GM21390 (cell line): ENCODE measurements around the gene SF3A1.
A peak's percentile ranks its signal among the peaks of the same experiment; 100 is the strongest.
"Not testable (repeated sequence)": the region's sequence is repeated elsewhere in the genome, so short reads cannot be mapped to it uniquely, and the experiment has no call there.

Source experiments
- ATAC-seq: cut with Tn5 transposase; IDR thresholded peaks from one replicate; pipeline ENCODE4 v1.9.1; 2021; ENCODE audit not compliant: unreplicated experiment

Gene SF3A1

GRCh38 chr22:30356449-30357235, at the start of gene SF3A1, which contains the start of gene CCDC157:
Gene SF3A1 (minus strand): TSS chr22:30356894. CDS start chr22:30356792, 102 bp downstream.
Gene CCDC157 (plus strand): TSS chr22:30357007. CDS start chr22:30366001, 8,994 bp downstream.
- ATAC-seq, result peak; percentile 88

GRCh38 chr22:30406400-30406799, 49.7 kb upstream of the SF3A1 start:
- ATAC-seq, result no peak

GRCh38 chr22:30405731-30406130, 49.0 kb upstream of the SF3A1 start:
- no peak for ATAC-seq

GRCh38 chr22:30404307-30404706, 47.6 kb upstream of the SF3A1 start:
- no peak for ATAC-seq

GRCh38 chr22:30402766-30403104, 46.0 kb upstream of the SF3A1 start:
- not testable (repeated sequence) for ATAC-seq

GRCh38 chr22:30402028-30402765, 45.5 kb upstream of the SF3A1 start:
- no peak for ATAC-seq

- not testable (repeated sequence) for ATAC-seq
Measured at GRCh38 chr22:30401024-30401423, 44.3 kb upstream of the SF3A1 start.

- no peak for ATAC-seq
Measured at GRCh38 chr22:30400159-30400558, 43.5 kb upstream of the SF3A1 start.

GRCh38 chr22:30399718-30400117, 43.0 kb upstream of the SF3A1 start:
- no peak for ATAC-seq

- no peak for ATAC-seq
Measured at GRCh38 chr22:30398685-30399680, 42.3 kb upstream of the SF3A1 start.

GRCh38 chr22:30397656-30398635, 41.3 kb upstream of the SF3A1 start:
- ATAC-seq, result no peak

GRCh38 chr22:30396871-30397655, 40.4 kb upstream of the SF3A1 start, which contains the start of gene SEC14L2:
Gene SEC14L2 (plus strand): TSS chr22:30397018. CDS start chr22:30397117, 99 bp downstream.
- ATAC-seq, result no peak

GRCh38 chr22:30393885-30394284, 37.2 kb upstream of the SF3A1 start:
- no peak for ATAC-seq

GRCh38 chr22:30393322-30393680, 36.6 kb upstream of the SF3A1 start:
- ATAC-seq, result no peak

GRCh38 chr22:30392661-30393321, 36.1 kb upstream of the SF3A1 start:
- no peak for ATAC-seq

GRCh38 chr22:30390974-30391691, 34.4 kb upstream of the SF3A1 start:
- ATAC-seq, result no peak

GRCh38 chr22:30386960-30387827, 30.5 kb upstream of the SF3A1 start, which contains the start of gene RNF215:
Gene RNF215 (minus strand): TSS chr22:30387411. CDS start chr22:30387313, 98 bp downstream.
- peak; percentile 69 for ATAC-seq
